HG03460 (cell line): ENCODE results near the gene RBM4.
A peak's percentile ranks its signal among the peaks of the same experiment; 100 is the strongest.
"Not testable (repeated sequence)": the region's sequence is repeated elsewhere in the genome, so short reads cannot be mapped to it uniquely, and the experiment has no call there.

Source experiments
- ATAC-seq: cut with Tn5 transposase; IDR thresholded peaks from one replicate; pipeline ENCODE4 v1.9.1; 2021; ENCODE audit not compliant: unreplicated experiment

The RBM4 gene, protein sequence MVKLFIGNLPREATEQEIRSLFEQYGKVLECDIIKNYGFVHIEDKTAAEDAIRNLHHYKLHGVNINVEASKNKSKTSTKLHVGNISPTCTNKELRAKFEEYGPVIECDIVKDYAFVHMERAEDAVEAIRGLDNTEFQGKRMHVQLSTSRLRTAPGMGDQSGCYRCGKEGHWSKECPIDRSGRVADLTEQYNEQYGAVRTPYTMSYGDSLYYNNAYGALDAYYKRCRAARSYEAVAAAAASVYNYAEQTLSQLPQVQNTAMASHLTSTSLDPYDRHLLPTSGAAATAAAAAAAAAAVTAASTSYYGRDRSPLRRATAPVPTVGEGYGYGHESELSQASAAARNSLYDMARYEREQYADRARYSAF

DNA sequence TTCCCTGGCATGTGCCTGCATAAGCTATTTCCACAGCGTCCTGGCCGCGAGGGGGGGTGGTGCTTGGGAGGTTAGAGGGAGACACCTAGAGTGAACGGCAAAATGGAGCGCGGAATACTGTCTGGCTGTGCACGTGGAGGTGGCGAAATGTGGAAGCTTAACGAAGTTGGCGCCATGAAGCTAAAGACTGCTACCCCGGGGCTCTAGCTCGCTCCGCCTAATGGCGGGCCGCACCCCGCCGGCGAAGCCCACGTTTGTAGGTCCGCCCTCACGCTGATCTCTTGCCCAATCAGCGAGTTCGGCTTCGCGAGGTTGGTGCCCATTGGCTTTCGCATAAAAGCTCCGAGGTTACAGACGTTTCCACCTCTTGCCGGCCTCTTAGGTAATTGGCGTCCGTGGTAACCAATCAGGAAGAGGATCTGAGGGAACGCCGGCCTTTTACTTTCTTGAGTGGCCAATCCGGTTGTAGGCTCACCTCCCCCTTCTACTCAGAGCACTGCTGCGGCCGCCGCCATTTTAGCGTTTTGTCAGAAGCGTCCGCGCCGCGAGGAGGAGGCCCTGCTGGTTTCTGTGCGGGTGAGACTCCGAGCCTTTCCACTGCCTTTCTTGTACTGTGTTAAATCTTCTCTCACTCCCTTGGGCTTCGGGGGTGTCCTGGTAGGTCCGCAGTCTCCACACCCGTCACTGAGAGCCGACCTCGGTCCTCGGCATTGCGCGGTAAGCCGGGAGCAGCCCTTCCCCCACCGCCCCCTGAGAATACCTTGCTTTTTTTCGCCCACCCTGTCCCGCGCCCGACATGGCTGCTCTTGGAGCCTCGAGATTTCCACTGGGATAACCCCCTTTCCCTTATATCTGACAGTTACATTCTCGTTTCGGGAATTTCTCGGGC, at the start of gene RBM4:
RBM4 (plus strand) TSS at position 527 of the 889 bp plus-strand sequence. CDS start 1,009 bp downstream, outside the sequence.
- ATAC-seq, result peak; percentile 89

DNA sequence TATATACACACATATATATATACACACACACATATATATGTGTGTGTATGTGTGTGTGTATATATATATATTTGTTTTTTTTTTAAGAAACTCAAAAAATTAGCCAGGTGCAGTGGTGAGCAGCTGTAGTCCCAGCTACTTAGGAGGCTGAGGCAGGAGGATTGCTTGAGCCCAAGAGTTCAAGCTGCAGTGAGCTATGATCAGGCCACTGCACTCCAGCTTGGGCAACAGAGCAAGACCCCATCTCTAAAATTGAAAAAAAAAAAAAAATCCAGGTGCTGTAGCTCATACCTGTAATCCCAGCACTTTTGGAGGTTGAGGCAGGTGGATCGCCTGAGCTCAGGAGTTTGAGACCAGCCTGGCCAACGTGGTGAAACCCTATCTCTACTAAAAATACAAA, 49.2 kb upstream of the RBM4 start:
- ATAC-seq, result not testable (repeated sequence)

DNA sequence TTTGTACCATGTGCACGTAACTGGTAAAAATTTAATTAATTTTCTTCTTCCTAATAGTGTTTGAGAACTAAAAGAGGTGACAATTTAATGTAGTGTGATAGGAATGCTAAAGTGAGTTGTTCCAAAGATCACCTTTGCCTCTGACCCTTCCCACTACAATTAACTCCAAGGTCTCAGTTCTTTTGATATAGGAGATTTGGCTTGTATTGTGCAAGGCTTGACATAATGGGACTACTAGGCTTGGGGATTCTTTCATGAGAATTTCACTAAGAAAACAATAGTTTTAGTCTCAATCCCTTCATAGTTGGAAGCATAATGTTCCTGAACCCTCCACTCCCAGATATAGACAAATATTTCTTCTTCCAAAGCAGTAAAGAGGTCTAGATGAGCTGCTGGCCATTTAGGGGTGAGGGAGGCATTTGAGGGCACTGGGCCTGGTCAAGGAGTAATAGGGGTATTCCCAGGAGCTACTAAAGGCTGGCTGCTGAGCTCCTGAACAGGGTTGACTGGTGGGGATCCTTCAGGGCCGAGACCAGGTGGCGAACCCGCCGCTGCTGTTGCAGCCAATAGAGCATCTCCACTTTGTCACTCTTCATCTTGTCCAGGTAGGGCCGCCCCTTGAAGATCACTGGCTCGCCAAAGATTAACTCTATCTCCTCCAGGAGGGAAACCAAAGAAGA, 48.4 kb upstream of the RBM4 start:
- ATAC-seq, result no peak

DNA sequence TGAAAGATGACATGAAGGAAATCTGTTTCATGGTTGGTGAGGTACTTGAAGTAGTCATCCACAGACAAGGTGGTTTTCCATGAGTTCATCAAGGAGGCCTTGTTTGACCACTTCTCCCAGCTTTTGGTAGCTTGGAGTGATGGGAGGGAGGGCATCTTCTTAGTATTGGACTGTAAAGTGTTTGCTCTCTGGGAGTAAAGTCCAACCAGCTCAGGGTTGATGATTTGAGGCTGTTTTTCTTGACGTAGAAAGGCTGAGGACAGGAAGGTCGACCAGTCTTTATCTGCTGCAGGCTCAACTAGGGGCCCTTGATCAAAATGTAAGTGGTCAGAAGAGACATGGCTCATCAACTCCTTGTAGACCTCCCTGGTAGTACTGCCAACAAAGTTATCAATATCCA, 47.3 kb upstream of the RBM4 start:
- ATAC-seq, result no peak

DNA sequence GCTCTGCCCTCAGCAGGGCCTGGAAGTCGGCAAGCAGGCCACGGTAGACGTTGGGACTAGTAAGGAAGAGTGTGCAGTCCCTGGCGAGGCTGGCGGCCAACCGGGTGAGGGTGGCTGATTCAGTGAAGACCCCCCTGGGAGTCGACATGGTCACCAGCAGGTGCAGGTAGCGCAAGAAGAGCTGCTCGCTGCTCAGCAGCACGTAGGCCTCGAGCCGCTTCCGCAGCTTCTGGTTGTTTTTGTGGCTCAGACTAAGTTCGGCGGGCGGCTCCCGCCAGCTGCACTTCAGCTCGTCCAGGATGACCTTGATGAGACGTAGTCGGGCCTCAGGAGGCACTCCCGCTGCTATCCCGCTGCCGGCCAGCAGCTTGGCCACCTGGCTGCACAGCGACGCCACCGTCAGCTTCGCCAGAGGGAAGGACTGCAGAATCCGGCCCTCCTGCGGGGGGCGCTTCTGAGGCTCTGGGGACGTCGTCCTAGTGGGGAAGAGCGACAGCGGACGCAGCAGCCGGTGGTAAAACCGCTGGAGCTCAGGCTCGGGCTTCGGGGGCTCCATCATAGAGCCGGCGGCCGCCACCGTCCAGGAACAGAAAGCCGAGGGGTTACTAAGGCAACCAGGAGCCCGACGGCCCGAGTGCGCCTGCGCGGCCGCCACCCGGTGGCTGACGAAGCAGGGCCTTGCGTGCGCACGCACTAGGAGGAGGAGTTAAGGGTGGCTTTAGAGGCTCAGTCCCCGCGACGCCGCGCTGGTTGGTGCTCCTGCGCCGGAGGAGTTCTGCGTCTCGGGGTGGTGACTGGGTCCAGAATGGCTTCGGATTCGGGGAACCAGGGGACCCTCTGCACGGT, 45.8 kb upstream of the RBM4 start, which contains the start of the genes CCDC87 and CCS:
CCDC87 (minus strand) TSS at position 607 of the 846 bp plus-strand sequence; CDS start at position 559, 48 bp downstream.
CCS (plus strand) TSS at position 729 of the 846 bp plus-strand sequence; CDS start at position 806, 77 bp downstream.
- peak; percentile 80 for ATAC-seq

DNA sequence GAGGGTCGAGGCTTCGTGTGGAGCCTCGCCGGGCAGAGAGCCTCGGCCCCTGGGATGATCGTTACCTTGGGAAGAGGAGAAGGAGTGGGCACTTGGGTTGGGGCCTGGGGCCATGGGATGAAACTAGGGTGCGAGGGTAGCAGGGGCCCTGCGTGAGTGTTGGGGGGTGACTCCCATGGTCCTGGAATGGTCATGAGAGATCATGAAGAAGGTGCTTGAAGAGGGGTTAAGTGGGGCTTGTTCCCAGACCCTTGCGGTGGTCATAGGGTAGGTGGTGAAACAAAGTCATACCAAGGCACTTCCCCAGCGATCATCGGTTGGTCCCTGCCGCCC, 45.2 kb upstream of the RBM4 start:
- ATAC-seq, result peak; percentile 14

DNA sequence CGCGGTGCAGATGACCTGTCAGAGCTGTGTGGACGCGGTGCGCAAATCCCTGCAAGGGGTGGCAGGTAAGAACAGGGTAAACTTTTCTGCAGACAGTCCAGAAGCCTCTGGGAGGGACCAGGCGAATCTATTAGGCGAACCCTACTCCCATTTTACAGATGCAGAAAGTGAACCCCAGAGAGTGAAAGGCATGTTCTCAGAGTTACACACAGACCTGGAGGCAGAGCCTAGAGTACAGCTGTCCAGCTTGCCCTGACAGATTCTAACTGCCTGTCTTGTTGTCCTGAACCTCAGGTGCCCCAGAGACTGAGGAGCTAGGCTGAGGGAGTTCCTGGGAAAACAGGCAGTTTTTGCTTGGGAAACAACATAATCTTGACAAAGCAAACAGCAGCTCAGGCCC, 44.9 kb upstream of the RBM4 start:
- ATAC-seq, result no peak

DNA sequence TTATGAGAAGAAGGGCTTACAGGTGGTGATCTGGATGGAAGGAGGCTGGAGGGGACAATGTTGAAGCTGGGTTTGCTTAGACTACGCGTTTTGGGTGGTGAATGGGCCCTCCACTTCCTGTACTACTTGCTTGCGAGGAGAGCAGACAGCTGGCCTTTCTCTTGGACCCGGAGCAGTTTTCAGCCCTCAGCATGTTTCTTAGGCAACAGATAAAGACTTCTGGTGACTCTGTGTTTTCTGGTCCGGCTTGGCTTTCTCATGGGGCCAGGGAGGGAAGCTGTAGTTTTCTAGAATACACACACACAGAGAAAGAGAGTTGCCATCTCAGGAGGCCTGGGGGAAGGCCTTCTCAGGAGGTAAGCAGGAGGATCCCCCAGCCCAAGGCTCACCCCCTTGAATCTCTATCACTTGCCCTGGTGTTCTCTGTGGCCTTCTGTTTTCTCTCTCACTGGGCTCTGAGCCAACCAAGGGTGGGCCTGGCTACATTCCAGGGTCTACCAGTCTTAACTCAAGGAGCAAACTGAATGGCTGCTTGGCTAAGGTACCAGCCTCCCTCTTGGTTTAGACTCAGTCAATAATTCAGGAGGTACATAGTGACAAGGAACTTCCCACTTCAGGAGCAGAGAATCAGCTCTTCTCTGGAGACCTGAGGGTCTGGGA, 43.1 kb upstream of the RBM4 start:
- no peak for ATAC-seq

DNA sequence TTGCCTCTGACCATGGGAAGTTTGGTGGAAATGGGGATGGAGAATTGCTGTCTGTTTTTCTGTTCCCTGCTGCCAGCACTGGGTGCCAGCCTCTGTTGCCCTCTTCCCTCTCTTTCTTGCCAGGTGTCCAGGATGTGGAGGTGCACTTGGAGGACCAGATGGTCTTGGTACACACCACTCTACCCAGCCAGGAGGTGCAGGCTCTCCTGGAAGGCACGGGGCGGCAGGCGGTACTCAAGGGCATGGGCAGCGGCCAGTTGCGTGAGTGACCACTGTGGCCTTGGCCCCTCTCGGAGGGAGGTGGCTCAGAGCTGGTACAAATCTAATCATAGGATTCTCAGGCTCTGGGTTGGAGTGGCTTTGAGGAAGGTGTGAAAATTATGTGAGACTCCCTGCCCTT, 39.5 kb upstream of the RBM4 start:
- no peak for ATAC-seq

DNA sequence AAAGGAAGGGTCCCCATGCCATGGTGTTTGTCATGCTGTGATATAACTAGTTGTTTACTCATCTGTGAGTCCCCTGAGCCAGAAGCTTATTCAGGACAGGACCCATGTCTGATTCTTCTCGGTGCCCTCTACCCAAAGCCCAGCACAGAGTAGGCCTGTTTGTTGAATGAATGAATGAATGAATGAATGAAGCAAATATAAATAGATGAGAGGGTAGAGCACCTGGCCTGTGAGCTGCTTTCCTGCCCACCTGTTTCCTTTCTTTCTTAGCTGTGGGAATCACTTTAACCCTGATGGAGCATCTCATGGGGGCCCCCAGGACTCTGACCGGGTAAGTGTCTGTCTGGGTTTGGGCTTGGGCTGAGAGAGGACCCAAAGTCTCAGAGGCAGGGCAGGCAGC, 38.3 kb upstream of the RBM4 start:
- no peak for ATAC-seq

DNA sequence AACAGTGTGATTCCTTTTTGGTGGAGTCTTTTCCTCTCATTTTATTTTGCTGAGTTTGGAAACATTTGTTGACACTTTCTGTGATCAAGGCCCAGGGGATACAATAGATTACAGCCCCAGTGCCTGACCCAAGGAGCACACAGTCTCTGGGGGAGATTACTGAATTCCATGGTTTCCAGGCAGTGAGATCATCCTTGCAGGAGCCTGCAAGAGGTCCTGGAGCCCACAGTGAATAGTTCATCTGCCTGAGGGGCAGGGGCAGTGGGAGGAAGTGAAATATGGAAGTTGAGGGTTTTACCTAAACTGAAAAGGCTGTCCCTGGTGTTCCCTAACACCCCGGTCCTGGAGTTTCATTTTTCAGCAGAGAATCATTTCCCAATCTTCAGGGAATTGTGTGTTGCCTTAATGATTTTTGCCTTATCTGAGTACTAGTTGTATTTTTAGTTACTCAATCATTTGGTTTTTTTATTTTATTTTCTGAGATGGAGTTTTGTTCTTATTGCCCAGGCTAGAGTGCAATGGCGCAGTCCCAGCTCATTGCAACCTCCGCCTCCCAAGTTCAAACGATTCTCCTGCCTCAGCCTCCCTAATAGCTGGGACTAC, 37.8 kb upstream of the RBM4 start:
- ATAC-seq, result no peak

DNA sequence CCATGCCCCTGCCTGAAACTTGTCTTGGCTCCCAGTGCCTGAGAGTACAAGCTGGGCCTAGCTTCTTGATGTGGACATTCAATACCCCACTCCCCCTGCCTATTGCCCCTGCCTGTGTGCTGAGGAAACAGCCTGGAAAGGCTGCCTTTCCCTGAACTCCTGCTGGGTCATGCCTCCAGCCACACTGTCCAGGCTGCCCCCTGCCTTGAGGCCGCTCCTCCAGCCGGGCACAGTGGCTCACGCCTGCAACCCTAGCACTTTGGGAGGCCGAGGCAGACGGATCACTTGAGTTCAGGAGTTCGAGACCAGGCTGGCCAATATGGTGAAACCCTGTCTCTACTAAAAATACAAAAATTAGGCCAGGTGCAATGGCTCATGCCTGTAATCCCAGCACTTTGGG, 35.4 kb upstream of the RBM4 start:
- no peak for ATAC-seq

DNA sequence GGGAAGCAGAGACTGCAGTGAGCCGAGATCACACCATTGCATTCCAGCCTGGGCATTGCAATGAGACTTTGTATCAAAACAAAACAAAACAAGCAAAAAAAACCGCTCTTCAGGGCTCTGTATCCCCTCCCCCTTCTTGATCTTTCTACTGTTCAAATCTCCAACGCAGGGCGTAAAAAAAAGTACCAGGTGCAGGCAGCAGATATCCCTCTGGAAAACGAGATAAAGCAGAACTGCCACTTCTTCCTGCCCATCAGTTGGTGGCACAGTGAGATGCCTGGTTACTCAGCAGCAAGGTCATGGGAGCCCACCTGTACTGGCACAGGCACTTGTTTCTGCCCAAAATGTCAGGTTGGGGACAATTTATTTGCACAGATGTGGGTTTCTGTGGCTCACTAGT, 34.3 kb upstream of the RBM4 start:
- no peak for ATAC-seq

DNA sequence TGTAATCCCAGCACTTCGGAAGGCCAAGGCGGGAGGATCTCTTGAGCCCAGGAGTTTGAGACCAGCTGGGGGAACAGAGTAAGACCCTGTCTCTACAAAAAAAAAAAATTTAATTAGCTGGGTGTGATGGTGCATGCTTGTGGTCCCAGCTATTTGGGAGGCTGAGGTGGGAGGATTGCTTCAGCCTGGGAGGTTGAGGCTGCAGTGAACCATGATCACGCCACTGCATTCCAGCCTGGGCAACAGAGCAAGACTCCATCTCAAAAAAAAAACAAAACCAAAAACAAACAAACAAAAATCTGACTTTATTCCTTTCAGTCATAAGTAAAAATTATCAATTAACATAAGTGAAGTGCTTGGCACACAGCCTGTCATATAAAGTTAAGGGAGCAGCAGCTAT, 31.9 kb upstream of the RBM4 start:
- not testable (repeated sequence) for ATAC-seq

DNA sequence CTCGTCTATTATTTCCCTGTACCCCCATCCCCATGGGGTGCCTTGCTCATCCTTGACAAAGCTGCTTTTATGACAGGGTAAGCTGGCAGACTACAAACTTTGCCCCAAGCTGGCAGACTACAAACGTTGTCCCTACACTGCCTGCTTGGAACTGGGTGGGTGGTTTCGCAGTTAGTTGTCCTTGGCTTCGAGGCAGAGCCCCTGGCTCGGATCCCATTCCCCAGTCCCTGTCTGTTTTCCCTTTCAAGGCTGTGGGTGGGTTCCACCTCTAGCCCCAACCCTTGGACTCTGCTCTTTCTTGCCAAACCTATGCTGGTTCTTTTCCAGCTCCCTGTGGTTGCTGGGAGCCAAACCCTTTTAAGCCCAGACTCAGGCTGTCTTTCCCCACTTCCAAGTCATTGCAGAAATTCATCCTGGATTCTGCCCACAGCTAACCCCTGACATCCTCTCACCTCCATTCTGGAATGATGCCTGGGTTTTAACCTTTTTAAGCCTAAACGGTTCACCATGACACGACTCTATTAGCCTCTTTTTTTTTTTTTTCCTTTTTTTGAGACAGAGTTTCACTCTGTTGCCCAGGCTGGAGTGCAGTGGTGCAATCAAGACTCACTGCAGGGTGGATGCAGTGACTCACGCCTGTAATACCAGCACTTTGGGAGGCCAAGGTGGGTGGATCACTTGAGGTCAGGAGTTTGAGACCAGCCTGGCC, 31.2 kb upstream of the RBM4 start:
- no peak for ATAC-seq

DNA sequence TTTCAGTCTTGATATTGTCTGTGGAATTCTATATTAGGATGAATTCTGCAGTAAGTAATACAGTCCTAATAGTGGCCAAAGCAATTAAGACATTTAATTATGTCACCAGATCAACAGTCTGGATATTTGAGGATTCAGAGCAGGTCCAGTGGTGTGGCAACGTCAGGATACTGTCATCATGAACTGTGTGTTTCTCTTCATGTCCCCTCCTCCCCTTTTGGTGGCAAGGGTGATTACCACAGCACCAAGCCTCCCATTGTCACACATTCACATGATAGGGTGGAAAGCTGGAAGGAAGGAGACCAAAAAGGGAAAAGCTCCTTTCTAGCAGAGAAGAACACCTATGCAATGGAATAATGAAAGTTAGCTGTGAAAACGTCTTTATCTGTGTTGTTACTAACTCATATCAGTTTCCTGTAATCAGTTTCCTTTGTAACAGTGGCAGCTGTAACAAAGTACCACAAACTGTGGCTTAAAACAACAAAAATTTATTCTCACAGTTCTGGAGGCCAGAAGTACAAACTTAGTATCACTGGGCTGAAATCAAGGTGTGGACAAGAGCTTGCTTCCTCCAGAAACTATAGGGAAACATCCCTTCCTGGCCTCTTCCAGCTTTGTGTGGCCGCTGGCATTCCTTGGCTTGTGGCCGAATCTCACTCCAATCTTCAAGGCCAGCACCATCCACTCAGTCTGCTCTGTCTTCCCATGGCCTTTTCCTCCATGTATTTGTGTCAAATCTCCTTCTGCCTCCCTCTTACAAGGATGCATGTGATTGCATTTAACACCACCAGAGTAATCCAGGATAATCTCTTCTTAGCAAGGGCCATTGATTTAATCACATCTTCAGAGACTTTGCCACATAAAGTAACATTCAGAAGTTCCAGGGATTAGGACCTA, 28.5 kb upstream of the RBM4 start:
- ATAC-seq, result no peak

DNA sequence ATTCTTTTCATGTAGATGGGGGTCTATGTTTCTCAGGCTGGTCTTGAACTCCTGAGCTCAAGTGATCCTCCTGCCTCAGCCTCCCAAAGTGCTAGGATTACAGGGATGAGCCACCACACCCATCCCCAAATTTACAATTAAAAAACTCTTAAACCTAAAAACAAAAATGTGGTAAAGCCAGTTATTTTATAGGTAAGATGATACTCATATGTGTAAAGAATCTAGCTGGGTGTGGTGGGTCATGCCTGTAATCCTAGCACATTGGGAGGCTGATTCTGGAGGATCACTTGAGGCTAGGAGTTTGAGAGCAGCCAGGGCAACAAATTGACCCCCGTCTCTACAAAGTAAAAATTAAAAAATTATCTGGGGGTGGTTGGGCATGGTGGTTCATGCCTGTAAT, 26.0 kb upstream of the RBM4 start:
- no peak for ATAC-seq

DNA sequence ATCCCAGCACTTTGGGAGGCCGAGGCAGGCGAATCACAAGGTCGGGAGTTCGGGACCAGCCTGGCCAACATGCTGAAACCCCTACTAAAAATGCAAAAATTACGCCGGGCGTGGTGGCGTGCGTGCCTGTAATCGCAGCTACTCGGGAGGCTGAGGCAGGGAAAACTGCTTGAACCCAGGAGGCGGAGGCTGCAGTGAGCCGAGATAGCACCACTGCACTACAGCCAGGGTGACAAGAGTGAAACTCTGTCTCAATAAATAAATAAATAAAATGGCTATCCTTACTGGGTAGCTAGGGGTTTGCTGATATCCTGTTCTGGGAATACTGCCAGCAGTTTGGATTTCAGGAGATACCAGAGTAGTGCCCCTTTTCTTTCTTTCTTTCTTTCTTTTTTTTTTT, 24.4 kb upstream of the RBM4 start:
- no peak for ATAC-seq
